Measurements from ENCODE around the gene SACM1L.

DNA sequence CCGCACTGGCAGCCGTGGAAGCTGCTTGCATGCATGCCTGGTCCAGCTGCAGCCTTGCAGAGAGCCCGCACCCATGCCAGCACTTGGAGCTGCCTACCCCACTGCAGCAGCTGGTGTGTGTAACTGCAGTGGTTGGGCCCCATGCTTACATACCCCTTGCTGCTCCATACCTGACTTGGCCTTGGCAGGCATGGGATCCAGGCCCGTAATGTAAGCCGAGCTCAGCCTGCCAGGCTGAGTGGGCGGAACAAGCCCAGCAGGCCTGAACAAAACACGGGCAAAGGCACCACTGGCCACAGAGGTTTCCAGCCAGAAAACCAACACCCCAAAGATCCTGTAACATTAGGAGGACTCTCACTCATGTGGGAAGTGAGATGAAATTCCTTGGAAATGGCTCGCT lies 58.9 kb downstream of the SACM1L start:
- TF ChIP-seq, protein P1, sequence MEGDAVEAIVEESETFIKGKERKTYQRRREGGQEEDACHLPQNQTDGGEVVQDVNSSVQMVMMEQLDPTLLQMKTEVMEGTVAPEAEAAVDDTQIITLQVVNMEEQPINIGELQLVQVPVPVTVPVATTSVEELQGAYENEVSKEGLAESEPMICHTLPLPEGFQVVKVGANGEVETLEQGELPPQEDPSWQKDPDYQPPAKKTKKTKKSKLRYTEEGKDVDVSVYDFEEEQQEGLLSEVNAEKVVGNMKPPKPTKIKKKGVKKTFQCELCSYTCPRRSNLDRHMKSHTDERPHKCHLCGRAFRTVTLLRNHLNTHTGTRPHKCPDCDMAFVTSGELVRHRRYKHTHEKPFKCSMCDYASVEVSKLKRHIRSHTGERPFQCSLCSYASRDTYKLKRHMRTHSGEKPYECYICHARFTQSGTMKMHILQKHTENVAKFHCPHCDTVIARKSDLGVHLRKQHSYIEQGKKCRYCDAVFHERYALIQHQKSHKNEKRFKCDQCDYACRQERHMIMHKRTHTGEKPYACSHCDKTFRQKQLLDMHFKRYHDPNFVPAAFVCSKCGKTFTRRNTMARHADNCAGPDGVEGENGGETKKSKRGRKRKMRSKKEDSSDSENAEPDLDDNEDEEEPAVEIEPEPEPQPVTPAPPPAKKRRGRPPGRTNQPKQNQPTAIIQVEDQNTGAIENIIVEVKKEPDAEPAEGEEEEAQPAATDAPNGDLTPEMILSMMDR (IDR thresholded peaks at IDR 0.05) = no peak
- TF ChIP-seq POLR2A (IDR thresholded peaks at IDR 0.05; ENCODE audit: low read depth) (no peak), EP300 (IDR thresholded peaks at IDR 0.05) (no peak), POLR2AphosphoS5 (IDR thresholded peaks at IDR 0.05) (no peak)
